GM21723 (cell line): Measurements from ENCODE around the gene PLS1.
"Not testable (repeated sequence)": the region's sequence is repeated elsewhere in the genome, so short reads cannot be mapped to it uniquely, and the experiment has no call there.

Source experiments
- ATAC-seq: cut with Tn5 transposase; IDR thresholded peaks from one replicate; pipeline ENCODE4 v1.9.1; 2021; ENCODE audit warnings: mild to moderate bottlenecking, moderate library complexity; ENCODE audit not compliant: unreplicated experiment

Gene PLS1

GRCh38 chr3:142680710-142681109 is 84.5 kb downstream of the PLS1 start:
- ATAC-seq = no peak

- no peak for ATAC-seq
Observed at GRCh38 chr3:142690613-142691012, 94.4 kb downstream of the PLS1 start.

- no peak for ATAC-seq
Observed at GRCh38 chr3:142691527-142691926, 95.3 kb downstream of the PLS1 start.

DNA sequence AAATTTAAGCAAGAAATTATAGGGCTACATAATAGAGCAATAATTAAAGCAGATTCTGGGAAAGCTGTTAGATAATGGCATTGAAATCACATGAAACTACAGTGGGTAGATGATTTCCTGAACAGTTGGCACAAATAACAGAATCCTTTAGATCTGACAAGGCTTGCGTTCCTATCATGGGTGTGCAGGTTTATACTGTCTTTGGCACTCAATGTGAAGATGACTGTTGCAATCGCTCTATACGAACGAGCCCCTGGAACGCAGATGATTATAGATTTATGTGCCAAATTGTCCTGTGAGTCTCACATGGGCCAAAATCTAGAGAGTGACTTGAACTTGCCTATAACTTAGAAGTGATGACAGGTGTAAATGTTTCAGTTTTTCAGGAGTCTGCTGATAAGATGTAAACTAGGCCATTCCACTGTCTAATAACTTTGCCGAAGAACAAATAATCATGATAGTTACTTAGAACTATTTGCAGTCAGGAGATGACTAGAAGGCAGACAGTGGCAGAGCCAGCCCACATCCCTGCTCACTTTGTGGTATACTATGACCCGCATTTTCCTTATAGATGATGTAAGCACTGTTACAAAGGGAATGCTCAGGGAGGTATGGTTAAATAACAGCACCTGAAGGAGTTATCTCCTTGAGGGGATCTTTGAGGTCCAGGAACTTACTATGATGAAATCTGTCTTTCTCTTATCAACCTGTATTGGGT is 97.1 kb downstream of the PLS1 start:
- no peak for ATAC-seq

GRCh38 chr3:142694225-142694624 is 98.0 kb downstream of the PLS1 start:
- ATAC-seq = no peak

DNA sequence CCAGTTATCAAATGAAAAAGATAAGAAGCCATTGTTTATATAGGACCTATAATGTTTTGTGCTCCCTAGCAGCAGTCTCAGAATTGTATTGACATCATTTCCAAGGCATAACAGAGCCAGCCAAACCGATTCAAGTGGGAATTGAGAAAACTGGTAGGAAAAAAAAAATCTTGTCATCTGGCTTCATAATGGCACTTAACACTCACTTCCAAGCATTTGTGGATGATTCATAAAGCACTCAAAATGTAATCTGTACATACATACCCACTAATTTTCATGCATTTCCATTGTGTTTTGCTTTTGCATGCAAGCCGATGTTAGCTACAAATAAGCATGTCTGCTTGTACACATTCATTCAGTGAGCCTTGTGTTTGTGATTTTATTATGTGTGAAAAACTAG is 109.0 kb downstream of the PLS1 start:
- no peak for ATAC-seq

DNA sequence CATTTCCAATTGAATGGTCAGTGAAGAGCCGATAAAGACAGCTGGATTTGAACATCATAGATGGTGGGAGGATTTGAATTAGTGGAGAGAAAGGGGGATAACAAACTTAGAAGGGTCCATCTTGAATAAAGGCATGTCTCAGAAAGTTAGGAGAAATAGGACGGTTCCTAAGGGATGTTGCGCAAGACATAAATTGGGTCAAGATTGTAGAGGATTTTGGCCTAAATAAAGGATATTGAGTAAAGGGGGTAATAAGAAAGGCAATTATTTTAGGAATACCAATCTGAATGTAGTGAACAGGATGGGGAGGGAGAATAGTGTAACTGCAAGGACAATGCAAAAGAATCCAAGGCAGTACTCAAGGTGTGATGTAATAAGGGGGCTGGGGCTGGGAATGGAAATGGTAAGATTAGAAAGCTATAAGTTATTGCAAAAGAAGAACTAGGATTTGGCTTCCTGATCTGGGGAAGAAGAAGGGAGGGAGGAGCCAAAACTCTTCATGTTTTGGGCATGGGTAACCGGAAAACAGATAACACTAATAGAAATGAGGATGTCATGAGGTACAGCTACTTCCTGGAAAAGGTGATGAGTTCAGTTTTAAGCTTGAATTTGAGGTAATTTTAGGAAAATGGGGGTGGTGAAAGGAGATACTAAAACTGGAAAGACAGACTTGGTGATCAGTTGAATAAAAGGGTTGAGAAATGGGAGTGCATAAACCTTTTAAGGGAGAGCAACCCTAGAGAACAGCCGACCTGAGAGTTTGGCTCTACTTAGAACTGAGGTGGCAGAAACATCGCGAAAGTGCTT is 110.3 kb downstream of the PLS1 start:
- ATAC-seq = no peak

DNA sequence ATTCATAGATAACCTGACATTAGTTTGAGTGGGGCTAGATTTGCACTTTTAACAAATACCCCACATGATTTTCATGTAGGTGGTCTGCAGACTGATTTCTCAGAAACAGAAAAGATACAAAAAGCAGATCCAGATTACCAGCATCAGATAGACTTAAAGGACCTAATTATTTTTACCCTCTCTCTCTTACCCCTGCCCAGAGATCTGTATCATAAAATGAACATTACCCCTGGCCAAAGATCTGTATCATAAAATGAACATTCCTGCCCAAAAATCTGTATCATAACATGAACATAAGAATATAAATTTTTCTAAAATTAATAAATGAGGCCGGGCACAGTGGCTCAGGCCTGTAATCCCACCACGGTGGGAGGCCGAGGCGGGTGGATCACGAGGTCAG is 113.0 kb downstream of the PLS1 start:
- ATAC-seq = no peak

DNA sequence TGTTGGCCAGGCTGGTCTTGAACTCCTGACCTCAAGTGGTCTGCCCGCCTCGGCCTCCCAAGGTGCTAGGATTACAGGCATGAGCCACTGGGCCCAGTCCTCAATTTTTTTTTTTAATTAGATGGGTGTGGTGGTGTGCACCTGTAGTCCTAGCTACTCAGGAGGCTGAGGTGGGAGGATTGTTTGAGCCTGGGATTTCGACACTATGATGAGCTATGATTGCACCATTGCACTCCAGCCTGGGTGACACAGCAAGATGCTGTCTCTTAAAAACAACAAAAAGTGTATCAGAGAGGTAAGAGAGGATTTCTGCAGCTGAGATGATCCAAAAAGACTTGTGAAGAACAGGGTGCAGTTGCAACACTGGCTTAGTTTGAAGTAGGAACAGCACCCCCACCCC is 118.7 kb downstream of the PLS1 start:
- not testable (repeated sequence) for ATAC-seq

- no peak for ATAC-seq
Observed at GRCh38 chr3:142716102-142716501, 119.9 kb downstream of the PLS1 start.

GRCh38 chr3:142723665-142723967 is 127.4 kb downstream of the PLS1 start:
- peak; percentile 21 for ATAC-seq

DNA sequence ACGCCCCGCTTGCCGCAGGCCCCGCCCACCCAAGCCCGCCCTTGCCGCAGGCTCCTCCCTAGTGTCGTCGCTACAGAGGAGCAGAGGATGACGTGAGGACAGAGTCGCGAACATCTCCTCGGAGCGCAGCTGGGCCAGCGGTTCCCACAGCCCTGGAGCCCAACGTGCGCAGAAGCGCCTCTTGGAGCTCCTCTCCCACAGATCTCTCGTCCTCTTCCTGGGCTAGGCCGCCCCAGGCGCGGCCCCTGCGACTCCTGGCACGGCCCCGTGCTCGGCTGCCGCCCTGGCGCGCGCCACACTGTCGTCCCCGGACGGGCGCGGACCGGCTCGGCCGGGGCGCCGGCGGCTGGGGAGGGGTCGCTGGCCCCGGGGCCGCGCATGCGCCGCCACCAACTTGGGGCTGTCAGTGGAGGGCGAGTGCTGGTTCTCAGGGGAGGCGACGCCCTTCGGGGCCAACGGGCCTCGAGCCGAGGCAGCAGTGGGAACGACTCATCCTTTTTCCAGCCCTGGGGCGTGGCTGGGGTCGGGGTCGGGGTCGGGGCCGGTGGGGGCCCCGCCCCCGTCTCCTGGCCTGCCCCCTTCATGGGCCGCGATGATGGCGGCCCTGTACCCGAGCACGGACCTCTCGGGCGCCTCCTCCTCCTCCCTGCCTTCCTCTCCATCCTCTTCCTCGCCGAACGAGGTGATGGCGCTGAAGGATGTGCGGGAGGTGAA is 127.9 kb downstream of the PLS1 start, which contains the start of gene TRPC1:
Gene TRPC1 (plus strand): TSS at position 67 of the 714 bp plus-strand sequence. CDS start 526 bp downstream, at position 593.
- ATAC-seq = peak; percentile 93

GRCh38 chr3:142724682-142725356 is 128.6 kb downstream of the PLS1 start:
- ATAC-seq = peak; percentile 33

DNA sequence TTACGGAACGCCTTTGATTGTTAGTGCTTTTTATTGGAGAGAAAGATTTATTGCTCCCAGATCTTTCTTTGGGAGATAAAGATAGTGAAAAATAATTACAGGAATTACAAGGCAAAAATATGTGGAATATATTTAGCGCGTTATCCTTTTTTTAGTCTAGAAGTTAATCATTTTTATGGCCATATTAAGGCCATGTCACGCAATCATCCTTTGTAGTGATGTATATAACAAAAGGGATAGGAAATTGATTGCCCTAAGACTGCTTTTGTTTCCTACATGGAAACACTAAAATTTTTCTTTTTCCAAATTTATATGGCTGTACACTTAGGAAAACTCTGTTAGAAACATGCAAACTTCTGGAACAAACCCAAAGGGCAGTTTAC is 129.2 kb downstream of the PLS1 start:
- no peak for ATAC-seq

GRCh38 chr3:142726017-142726416 is 129.8 kb downstream of the PLS1 start:
- no peak for ATAC-seq

GRCh38 chr3:142732066-142732465 is 135.9 kb downstream of the PLS1 start:
- ATAC-seq = no peak

DNA sequence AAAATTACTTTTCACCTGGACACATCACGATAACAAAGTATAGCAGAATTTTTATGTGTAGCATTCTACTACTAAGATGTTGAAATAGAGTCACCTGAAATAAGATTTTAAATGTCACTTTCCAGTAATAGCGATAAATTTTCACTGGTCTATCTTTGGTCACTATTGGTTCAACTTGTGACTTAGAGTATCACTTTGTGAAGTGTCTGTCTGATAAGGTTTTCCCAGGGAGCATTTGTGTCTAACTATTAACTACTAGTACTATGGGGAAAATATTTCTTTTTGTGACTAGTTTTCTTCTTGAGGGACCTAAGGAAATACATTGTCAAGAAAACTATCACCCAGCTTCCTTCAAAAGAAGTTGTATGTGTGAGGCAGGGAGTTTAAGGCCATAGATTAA is 138.6 kb downstream of the PLS1 start:
- no peak for ATAC-seq

DNA sequence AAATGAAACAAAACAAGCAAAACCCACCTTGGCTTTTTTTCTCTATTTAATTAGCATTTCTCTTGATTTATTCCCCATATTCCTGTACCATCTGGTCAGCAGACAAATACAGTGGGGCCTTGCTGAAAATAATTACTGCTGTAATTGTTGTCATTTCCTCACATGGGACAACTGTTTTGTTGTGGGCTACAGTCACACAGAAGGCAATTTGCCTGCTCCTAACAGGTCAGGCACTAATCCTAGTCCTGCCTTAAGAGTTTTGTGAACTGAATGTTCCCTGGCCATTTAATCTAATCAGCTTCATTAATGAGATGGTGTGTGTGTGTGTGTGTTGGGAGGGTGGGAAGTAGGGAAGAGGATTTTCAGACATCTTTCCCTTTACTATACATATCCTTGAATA is 139.3 kb downstream of the PLS1 start:
- ATAC-seq = no peak

DNA sequence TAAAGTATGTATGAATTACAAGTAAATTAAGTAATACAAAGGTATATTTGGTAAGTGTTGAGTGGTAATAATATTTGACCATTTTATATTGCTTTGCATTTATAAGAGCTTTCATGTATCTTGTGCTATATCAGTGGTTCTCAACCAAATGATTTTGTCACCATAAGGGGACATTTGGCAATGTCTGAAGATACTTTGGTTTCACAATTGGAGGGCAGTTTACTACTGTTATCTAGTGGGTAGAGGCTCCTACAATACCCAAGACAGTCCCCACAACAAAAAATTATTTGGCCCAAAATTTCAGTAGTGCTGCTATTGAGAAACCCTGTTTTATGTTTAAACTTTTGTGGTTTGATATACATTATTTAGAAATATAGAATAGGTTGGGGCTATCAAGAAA is 142.2 kb downstream of the PLS1 start:
- no peak for ATAC-seq

DNA sequence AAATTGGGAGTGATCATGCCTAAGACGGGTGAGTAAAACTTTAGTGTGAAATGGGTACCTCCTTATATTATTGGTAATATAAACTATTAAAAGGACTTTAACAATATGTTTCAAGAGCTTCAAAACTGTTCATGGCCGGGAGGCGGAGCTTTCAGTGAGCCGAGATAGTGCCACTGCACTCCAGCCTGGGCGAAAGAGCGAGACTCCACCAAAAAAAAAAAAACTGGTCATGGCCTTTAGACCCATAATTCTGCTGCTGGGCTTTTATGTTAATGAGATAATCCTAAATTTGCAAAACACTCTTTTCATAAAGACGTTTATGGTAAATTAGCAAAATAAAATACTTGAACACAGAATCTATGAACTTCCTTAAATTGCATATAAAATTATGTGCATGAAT is 150.5 kb downstream of the PLS1 start:
- no peak for ATAC-seq

GRCh38 chr3:142750531-142750930 is 154.3 kb downstream of the PLS1 start:
- ATAC-seq = not testable (repeated sequence)
